ENCODE results near the gene ARRDC1. TPM values are rescaled to one million over a fixed set of nuclear protein-coding genes. Genes with fewer than 3 reads are reported as not detected.

The ARRDC1 gene
- total and polyA plus RNA-seq, 7 donors = 6.9 to 18.9 (median 14.2) TPM

DNA sequence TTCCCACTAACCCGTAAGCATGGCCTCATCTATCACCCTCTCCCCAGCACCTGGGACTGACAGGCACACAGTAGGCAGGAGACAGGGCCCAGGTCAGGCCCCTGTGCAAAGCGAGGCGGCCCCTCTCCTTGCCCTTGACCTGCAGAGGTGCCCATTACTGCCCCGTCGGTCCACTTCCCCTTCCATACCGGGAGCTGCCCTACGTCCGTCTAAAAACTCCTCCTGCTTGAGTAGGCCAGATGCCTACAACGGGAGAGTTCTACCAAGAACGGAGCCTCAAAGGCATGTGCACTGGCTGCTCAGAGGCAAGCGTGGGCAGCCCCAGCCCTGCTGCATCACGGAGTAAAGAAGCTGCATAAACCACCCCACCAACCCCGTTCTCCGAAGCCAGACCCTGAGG lies 22.1 kb upstream of the ARRDC1 start:
- WGBS, 3 donors = 84 to 86% (median 85%) methylated on average over 14 of the region's 14 CpGs
- no peak overlapping the region for H3K27ac ChIP-seq
- no peaks in the 10 kb centered on the region for H3K27me3 ChIP-seq (ENCODE audit: insufficient read depth in 3 of 3, low read length in 2 of 3)
- DNase-seq (no peak), ATAC-seq (no peak)
- H3K9me3 ChIP-seq = no peaks in the 10 kb centered on the region
- peaks cover 3 to 71% of the 10 kb centered on the region in 2 donors for H3K36me3 ChIP-seq (ENCODE audit: insufficient read depth in 1 of 2, low read depth in 1 of 2)
- TF ChIP-seq, protein P1, sequence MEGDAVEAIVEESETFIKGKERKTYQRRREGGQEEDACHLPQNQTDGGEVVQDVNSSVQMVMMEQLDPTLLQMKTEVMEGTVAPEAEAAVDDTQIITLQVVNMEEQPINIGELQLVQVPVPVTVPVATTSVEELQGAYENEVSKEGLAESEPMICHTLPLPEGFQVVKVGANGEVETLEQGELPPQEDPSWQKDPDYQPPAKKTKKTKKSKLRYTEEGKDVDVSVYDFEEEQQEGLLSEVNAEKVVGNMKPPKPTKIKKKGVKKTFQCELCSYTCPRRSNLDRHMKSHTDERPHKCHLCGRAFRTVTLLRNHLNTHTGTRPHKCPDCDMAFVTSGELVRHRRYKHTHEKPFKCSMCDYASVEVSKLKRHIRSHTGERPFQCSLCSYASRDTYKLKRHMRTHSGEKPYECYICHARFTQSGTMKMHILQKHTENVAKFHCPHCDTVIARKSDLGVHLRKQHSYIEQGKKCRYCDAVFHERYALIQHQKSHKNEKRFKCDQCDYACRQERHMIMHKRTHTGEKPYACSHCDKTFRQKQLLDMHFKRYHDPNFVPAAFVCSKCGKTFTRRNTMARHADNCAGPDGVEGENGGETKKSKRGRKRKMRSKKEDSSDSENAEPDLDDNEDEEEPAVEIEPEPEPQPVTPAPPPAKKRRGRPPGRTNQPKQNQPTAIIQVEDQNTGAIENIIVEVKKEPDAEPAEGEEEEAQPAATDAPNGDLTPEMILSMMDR (IDR thresholded peaks at IDR 0.05) = no peak
- intact Hi-C loops (cut with DNase I) = no loop called here
- peaks cover 7% of the 10 kb centered on the region for H3K4me1 ChIP-seq
- no peak overlapping the region for H3K4me3 ChIP-seq

DNA sequence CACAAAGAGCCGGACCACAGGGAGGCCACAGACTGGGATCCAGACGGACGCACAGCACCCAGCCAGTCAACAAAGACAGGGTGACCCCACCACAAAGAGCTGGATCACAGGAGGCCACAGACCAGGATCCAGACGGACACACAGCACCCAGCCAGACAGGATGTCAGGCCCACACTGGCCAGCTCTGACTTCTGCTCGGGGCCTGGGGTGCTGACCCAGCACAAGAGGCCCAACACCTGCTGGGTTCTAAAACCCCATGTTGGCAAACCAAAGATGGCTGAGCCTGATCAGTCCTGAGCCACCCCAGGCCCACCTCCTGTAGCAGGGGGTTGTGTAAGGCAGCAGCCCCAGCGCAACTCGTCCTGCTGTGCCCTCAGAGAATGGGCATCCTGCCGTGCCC lies 21.5 kb upstream of the ARRDC1 start:
- DNase-seq (no peak), ATAC-seq (no peak)
- no peak overlapping the region for H3K27ac ChIP-seq
- TF ChIP-seq, protein P1 (IDR thresholded peaks at IDR 0.05) = no peak
- H3K9me3 ChIP-seq = no peaks in the 10 kb centered on the region
- intact Hi-C loops (cut with DNase I) = no loop called here
- peaks cover 3 to 75% of the 10 kb centered on the region in 2 donors for H3K36me3 ChIP-seq (ENCODE audit: insufficient read depth in 1 of 2, low read depth in 1 of 2)
- peaks cover 9% of the 10 kb centered on the region for H3K4me1 ChIP-seq
- WGBS, 3 donors = 77 to 85% (median 83%) methylated on average over 8 of the region's 8 CpGs
- no peaks in the 10 kb centered on the region for H3K27me3 ChIP-seq (ENCODE audit: insufficient read depth in 3 of 3, low read length in 2 of 3)
- no peak overlapping the region for H3K4me3 ChIP-seq

GRCh38 chr9:137586854-137587253 lies 18.6 kb upstream of the ARRDC1 start:
- intact Hi-C loops (cut with DNase I) = no loop called here
- peaks cover 0 to 67% of the 10 kb centered on the region in 2 donors for H3K36me3 ChIP-seq (ENCODE audit: insufficient read depth in 1 of 2, low read depth in 1 of 2)
- WGBS, 3 donors = 91 to 97% (median 92%) methylated on average over 14 of the region's 14 CpGs

DNA sequence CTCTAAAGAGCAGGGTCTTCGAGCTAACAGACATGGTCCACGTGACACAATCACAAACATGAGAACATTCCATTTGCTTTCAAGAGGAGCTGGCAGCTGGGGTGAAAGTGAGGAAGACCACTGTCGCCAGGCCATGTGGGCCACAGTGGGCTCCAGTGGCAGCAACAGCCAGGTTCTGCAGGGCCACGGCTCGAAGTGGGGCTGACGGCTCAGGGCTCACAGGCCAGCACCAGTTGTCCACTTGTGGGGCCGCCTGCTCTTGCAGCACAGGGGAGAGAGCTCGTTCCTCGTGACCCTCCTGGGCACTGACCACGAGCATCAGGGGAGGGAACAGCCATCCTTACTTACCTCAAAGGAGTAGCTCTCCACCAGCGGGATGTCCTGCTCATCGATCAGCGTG lies 17.2 kb upstream of the ARRDC1 start:
- TF ChIP-seq, protein P1 (IDR thresholded peaks at IDR 0.05) = no peak
- Histone ChIP-seq H3K27ac (no peak overlapping the region), H3K9me3 (no peaks in the 10 kb centered on the region), H3K27me3 (ENCODE audit: insufficient read depth in 3 of 3, low read length in 2 of 3) (no peaks in the 10 kb centered on the region), H3K4me1 (peaks cover 9% of the 10 kb centered on the region), H3K36me3 (ENCODE audit: insufficient read depth in 1 of 2, low read depth in 1 of 2) (peaks cover 0 to 52% of the 10 kb centered on the region in 2 donors), H3K4me3 (no peak overlapping the region)
- WGBS, 3 donors = 86 to 94% (median 89%) methylated on average over 13 of the region's 13 CpGs
- DNase-seq = no peak
- intact Hi-C loops (cut with DNase I) = no loop called here
- ATAC-seq = no peak

More at GRCh38 chr9:137586854-137587253, 18.6 kb upstream of the ARRDC1 start:
- DNase-seq = no peak
- no peak overlapping the region for H3K4me3 ChIP-seq
- TF ChIP-seq, protein P1 (IDR thresholded peaks at IDR 0.05) = no peak
- H3K4me1 ChIP-seq = peaks cover 9% of the 10 kb centered on the region
- H3K9me3 ChIP-seq = no peaks in the 10 kb centered on the region
- no peak for ATAC-seq
- no peak overlapping the region for H3K27ac ChIP-seq
- H3K27me3 ChIP-seq (ENCODE audit: insufficient read depth in 3 of 3, low read length in 2 of 3) = no peaks in the 10 kb centered on the region

DNA sequence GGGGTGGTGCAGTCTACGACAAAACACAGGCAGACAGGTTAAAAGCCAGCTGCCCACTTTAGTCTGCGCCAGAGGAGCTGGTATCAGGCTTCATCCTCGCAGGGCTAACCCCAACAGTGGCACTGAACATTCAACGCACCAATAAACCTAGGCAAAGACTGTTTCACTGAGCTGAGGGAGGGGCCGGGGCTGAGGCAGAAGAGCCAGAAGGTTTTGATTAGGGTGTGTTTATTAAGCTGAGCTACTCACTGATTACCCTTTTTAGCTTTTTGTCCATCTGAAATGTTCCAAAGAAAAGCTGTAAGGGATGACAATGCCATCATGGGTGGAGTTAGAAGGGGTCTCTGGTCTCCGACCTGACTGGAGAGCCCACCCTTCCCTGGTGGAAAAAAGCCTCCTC lies 16.6 kb upstream of the ARRDC1 start:
- Histone ChIP-seq H3K4me1 (peaks cover 9% of the 10 kb centered on the region), H3K36me3 (ENCODE audit: insufficient read depth in 1 of 2, low read depth in 1 of 2) (peaks cover 0 to 49% of the 10 kb centered on the region in 2 donors), H3K27me3 (ENCODE audit: insufficient read depth in 3 of 3, low read length in 2 of 3) (no peaks in the 10 kb centered on the region), H3K9me3 (no peaks in the 10 kb centered on the region), H3K4me3 (peak overlapping the region; percentile 81), H3K27ac (no peak overlapping the region)
- no peak for ATAC-seq
- WGBS, 3 donors = 87 to 93% (median 89%) methylated on average over 6 of the region's 6 CpGs
- no peak for DNase-seq
- intact Hi-C loops (cut with DNase I) = no loop called here
- TF ChIP-seq, protein P1 (IDR thresholded peaks at IDR 0.05) = no peak

Measured in psoas muscle (tissue), 8 donors.